ENCODE measurements around the gene SPHK1. TPM values are rescaled to one million over a fixed set of nuclear protein-coding genes. Genes with fewer than 3 reads are reported as not detected.
A peak's percentile ranks its signal among the peaks of the same experiment; 100 is the strongest.

The SPHK1 gene
- total RNA-seq, 1 donor = 47.5 TPM

DNA sequence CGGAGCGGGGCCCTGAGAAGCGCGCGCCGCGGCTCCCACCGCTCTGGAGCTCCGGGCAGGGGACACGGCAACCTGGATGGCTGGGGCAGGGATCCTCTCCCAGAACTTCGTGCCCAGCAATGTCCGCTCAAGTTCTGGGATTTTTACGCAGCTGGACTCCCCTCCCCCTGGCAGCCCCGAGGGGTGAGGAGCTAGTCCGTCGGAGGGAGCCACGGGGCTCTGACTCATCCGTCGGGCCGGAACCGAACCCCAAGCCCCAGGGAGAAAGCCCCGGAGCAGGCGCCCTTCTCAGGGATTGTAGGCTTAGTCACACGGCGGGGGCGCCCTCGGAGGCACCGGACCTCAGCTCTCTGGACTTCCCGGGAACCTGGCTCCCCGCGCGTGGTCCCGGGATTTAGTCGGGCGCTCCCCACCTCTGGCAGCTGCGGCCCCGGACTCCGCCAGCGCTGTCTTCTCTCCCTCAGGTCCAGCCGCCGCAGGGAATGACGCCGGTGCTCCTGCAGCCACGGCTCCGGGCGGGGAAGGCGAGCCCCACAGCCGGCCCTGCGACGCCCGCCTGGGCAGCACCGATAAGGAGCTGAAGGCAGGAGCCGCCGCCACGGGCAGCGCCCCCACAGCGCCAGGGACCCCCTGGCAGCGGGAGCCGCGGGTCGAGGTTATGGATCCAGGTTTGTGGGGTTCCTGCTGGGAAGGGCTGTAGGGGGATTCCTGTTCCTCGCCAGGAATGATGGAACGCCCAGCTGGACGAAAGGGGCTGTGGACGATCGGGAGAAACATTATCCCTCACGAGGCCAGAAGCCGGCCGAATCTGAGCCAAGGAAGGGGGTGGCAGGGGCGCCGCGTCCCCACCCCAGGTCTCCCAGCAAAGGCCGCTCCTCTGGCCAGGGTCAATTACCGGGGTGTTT lies 830 bp downstream of the SPHK1 start:
- peak; percentile 69 for DNase-seq (ENCODE audit: low read depth)
- TF ChIP-seq, protein P1, sequence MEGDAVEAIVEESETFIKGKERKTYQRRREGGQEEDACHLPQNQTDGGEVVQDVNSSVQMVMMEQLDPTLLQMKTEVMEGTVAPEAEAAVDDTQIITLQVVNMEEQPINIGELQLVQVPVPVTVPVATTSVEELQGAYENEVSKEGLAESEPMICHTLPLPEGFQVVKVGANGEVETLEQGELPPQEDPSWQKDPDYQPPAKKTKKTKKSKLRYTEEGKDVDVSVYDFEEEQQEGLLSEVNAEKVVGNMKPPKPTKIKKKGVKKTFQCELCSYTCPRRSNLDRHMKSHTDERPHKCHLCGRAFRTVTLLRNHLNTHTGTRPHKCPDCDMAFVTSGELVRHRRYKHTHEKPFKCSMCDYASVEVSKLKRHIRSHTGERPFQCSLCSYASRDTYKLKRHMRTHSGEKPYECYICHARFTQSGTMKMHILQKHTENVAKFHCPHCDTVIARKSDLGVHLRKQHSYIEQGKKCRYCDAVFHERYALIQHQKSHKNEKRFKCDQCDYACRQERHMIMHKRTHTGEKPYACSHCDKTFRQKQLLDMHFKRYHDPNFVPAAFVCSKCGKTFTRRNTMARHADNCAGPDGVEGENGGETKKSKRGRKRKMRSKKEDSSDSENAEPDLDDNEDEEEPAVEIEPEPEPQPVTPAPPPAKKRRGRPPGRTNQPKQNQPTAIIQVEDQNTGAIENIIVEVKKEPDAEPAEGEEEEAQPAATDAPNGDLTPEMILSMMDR (IDR thresholded peaks at IDR 0.05; ENCODE audit: insufficient read depth, low read depth, low read length) = no peak
- peak overlapping the region; percentile 71 for H3K4me3 ChIP-seq (ENCODE audit: low read depth, low read length)

DNA sequence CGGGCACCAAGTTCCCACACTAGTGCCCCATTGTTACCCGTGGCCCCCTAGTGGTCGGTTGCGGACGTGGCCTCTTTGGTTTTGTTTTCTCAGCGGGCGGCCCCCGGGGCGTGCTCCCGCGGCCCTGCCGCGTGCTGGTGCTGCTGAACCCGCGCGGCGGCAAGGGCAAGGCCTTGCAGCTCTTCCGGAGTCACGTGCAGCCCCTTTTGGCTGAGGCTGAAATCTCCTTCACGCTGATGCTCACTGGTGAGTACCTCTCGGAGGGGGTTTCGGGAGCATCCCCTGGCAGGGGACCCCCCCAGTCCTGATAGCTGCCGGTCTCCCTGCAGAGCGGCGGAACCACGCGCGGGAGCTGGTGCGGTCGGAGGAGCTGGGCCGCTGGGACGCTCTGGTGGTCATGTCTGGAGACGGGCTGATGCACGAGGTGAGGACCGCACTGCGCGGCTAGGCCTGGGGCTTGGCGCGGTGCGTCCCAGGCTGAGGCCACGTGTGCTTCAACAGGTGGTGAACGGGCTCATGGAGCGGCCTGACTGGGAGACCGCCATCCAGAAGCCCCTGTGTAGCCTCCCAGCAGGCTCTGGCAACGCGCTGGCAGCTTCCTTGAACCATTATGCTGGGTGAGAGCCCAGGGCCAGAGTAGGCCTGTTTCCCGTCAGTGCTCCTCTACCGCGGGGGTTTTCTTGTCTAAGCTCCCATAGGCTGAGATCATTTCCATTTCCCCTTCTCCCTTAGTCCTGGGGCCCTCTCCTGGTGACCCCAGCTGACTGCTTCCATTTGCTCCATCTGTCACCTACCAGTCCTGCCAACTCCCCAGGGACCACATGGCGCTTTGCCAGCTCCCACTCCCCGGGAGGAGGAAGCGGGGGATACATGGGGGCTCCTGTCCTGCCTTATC lies 1.7 kb downstream of the SPHK1 start:
- DNase-seq (ENCODE audit: low read depth) = peak; percentile 82
- TF ChIP-seq, protein P1 (IDR thresholded peaks at IDR 0.05; ENCODE audit: insufficient read depth, low read depth, low read length) = peak; percentile 71
- peak overlapping the region; percentile 71 for H3K4me3 ChIP-seq (ENCODE audit: low read depth, low read length)

- H3K4me3 ChIP-seq (ENCODE audit: low read depth, low read length) = no peak overlapping the region
- DNase-seq (ENCODE audit: low read depth) = no peak
- TF ChIP-seq, protein P1 (IDR thresholded peaks at IDR 0.05; ENCODE audit: insufficient read depth, low read depth, low read length) = no peak
These were observed 2.8 kb downstream of the SPHK1 start for GRCh38 chr17:76386966-76387765.

DNA sequence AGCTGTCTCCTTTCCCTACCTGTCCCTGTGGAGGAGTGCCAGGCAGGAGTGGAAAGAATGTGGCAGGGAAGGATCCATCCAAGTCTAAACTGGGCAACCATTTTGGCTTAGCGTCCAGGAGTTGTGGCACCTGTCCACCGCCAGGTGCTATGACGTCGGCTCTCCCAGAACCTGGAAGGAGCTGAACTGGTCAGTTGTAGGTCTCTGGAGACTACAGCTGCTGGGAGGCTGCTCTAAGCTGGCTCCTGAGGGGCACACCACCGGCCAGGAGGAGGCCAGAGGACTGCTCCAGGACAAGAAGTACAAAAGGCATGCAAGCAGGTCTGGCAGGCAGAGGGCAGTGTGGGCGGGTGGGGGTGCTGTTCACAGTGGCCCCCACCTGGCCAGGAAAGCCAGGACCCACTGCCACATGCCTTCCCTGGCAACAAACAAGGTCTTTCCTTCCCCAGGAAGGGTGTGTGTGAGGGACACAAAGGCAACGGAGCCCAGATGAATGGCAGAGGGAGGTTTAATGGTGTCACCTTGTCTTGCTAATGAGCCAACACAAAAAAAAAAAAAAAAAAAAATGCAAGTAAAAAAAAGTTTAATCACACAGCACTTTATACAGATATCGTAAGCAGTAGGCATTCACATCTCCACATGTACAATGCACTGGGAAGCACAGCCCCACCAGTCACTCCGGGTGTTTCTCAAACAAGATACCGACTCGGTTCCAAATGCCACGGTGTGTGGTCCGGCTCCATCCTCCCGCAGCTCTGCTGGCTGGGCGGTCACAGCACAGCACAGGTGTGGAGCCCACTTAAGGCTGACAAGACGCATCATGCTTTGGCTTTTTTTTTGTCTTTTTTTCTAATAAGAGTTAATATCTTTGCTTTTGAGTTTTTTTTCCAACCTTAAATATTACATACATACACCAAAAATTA lies 4.8 kb downstream of the SPHK1 start:
- TF ChIP-seq, protein P1 (IDR thresholded peaks at IDR 0.05; ENCODE audit: insufficient read depth, low read depth, low read length) = no peak
- no peak overlapping the region for H3K4me3 ChIP-seq (ENCODE audit: low read depth, low read length)
- DNase-seq (ENCODE audit: low read depth) = no peak

- no peak overlapping the region for H3K4me3 ChIP-seq (ENCODE audit: low read depth, low read length)
- TF ChIP-seq, protein P1 (IDR thresholded peaks at IDR 0.05; ENCODE audit: insufficient read depth, low read depth, low read length) = no peak
- no peak for DNase-seq (ENCODE audit: low read depth)
These were observed 5.6 kb downstream of the SPHK1 start for GRCh38 chr17:76390003-76390421.
